GM18511 (cell line): ENCODE results near the gene C22orf39.

Experiments used
- ATAC-seq: cut with Tn5 transposase; IDR thresholded peaks from one replicate; pipeline ENCODE4 v1.9.1; 2021; ENCODE audit warnings: mild to moderate bottlenecking, moderate library complexity; ENCODE audit not compliant: unreplicated experiment

C22orf39 gene

DNA sequence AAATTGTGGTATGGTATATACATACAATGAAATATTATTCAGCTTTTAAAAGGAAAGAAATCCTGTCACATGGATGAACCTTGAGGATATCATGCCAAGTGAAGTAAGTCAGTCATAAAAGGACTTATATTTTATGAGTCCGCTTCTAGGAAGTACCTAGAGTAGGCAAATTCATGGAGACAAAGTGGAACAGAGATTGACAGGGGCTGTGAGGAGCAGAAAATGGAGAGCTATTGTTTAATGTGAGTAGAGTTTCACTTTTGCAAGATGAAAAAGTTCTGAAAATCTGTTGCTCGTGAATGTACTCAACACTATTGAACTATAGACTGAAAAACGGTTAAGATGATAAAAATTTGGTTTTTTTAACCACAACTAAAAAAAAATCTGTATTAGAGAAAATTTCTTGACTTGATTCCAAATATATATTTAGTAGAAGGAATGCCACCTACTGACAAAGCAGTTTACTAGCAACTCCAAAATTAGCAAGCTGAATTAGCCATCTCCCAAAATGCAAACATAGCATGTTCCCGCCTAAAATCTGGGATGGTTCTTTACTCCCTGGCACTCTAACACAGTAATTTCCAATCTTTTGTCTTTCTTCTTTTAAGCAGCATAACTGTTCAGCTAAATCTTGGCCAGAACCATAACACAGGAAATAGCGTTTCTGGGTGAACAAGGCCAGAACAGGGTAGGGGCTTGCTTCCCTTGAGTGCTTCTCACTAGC is 30.0 kb upstream of the C22orf39 start:
- ATAC-seq = no peak

DNA sequence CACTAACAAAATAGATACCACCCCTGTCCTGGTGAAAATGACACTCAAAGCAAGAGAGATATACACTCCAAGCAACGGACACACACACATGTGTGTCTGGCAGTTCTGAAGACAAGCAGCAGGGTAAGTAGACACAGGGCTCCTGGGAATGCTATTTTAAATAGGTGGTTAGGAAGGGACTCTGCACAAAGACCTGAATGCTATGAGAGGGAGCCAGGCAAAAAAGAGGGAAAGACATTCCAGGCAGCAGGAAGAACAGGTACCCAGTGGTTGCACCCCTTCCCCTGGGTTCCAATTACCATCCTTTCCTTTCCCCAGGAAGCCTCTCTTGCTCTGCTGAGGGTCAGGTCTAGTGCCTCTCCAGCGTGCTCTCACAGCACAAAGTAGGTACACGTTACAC is 28.5 kb upstream of the C22orf39 start:
- no peak for ATAC-seq

DNA sequence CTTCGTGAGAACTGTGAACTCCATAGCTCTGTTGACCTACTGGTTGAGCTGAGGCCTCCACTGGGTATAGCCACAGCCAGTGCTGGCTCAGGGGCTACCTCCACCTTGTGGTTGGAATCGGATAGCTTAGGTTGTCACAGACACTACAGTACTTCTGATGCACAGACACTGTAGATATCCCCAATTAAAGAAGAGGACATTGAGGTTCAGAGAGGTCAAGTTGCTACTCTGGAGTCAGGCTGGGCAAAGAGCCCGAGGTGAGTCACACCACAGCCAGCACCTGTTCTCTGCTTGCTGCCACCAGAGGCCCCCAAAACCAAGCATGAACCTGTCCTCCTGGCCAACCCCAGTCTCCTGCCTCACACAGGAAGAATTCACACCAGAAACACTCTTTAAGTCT is 26.1 kb upstream of the C22orf39 start:
- no peak for ATAC-seq

DNA sequence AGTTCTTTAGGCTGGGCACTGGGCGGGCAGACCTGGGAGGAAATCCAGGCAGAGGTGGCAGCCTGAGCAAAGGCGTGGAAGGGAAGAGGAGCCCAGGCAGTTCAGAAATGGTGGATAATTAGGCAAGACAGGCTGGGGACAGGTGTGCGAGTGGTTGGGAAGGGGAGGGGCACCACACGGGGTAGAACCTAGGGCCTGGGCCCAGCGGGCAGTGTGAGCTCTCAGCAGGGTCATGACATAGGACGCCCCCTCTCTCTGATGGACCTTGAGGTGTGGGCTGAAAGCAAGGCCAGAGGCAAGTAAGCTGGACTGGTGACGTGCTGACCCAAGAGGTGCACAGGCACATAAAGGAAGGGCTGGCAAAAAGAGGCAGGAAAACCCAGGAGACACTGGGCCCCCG is 24.7 kb upstream of the C22orf39 start:
- no peak for ATAC-seq

DNA sequence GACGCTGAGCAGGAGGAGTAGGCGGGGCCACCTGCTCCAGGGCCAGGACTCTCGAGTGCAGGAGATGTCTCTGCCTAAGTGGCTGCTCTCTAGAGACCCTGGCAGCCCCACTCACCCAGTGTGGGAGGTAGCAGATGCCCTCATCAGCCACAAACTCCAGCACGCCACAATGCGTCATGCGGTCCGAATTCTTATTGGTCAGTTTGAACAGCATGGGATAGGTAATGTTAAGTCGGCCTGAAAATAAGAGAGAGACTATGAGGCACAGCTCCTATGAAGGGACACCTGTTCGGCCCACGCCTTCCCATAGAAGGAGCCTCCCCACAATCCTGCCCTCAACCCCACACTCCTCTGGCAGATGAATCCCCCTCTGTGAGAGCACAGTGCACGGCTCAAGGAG is 24.1 kb upstream of the C22orf39 start:
- ATAC-seq = no peak

DNA sequence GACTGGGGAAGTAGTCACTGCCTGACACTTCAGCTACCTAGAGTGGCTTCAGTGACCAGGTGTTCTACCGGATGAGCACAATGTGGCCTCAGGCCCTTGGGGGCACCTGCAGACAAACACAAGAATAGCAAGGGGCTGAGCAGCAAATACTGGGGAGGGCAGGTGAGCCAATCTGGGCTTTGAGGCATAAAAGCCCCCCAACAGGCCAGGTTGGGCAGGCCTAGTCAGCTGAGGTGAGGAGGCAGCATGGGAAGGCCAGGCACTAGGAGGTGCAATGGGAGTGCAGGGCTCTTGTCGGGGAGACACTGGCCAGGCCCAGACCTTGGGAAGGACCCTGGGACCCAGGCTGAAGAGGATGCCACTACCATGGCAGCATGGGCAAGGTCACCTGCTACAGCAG is 22.5 kb upstream of the C22orf39 start:
- no peak for ATAC-seq

DNA sequence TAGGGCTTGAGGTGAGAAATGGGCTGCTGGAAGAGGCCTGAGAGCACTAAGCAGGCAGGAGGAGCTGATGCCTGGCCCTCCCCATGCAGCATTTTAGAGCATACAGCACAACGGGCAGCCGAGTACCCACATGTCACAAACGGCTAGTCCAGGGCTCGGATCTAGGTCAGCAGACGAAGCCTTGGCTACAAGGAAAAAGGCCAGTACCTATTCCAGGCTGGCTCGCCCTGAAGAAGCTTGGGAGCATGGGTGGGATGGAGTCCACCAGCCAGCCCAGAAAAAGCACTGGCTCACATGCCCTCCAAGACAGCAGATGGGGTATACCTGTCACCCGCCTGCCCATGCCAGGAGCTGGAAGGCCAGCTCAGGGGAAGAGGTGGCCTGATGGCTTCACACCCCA is 21.9 kb upstream of the C22orf39 start:
- ATAC-seq = no peak

DNA sequence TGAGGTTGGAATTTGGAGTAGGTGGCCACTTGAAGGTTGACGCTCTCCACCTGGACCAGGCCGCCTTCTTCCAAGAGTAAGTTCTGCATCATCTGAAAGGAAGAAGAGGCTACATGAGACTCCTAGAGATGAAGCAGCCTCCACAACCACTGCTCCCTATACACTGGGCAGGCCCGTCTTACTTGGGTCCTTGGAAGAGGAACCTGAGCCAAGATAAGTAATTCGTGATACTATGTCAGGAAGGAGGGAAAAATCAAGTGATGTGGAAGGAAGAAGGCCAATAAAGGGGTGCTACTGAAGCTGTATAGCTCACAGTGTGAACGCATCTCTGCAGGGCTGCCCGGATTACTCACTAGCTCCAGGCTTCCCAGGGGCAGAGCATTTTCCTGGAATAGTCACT is 20.4 kb upstream of the C22orf39 start:
- ATAC-seq = no peak

DNA sequence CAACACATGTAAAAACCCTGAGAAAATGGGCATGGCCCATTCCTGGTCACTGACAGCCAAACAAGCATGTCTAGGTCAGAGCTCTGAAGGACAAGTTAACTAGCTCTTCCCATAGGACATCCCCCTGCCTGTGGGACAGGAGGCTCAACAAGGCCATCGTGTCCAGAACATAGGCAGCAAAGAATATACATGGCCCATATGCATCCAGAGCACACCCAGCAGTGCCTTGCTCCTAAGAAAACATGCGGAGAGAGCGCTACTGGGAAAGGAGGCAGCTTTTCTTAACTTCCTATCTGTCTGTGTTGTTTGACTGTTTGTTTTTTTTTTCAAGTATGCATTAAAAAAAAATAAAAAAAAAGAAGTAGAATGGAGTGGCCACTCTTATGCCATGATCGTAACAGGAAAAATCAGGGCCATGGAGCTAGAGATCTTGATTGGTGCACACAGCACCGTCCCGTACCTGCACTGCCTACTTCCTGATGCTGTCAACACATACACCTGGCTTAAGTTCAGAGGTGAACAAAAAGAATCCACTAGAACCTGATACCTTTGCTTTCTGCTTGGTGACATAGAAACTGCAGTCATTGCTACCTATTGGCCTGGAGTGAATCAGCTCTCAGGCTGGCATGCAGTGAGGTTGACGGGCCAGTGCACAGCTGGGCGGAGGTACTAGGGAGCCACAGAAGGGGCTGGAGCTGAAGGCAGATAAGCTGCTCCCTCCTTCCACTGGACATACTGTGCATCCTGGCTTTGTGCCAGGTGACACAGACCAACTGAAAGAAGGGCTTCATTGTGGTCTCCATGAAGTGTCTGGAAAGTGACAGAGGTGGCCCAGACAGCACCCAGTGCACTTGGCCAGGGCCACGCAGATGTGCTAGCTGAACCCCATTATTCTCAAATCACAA is 19.6 kb upstream of the C22orf39 start:
- no peak for ATAC-seq

DNA sequence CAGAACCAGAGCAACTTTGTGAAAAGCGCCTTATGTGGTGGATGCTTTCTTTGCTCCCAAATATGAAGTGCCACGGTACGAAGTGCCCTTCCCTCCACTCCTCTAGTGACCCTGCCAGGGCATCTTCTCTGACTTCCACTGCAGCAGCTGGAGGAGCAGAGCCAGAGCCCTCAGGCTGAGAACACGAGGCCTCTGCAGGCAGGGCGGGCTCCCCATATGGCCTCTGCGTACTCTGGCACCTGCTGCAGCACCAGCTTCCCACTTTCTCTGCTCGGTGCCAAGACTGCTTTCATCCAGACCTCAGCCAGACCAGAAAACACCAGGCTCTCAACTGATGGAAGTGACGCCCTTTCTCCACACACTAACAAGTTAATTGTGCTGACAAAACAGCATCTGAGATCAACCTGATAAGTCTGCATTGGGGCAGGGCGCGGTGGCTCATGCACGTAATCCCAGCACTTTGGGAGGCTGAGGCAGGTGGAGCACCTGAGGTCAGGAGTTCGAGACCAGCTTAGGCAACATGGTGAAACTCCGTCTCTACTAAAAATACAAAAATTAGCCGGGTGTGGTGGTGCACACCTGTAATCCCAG is 18.7 kb upstream of the C22orf39 start:
- ATAC-seq = no peak

DNA sequence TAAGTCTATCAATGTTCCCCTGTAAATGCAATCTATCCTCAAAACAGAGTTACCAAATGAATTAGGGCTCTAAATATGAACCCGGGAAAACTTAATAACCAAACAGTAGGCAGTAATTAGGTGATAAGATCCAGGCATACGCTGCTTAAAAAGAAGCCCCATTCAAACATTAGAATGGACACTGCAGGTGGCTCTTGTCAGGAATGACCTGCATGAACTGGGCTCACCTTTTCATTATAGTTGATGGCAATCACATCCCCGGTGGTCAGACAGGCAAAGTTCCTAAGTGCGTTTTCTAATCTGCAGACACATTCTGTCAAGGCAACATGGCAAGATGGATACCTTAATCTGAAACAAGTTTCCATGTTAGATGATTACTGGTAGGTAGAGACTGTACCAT is 17.5 kb upstream of the C22orf39 start:
- no peak for ATAC-seq

DNA sequence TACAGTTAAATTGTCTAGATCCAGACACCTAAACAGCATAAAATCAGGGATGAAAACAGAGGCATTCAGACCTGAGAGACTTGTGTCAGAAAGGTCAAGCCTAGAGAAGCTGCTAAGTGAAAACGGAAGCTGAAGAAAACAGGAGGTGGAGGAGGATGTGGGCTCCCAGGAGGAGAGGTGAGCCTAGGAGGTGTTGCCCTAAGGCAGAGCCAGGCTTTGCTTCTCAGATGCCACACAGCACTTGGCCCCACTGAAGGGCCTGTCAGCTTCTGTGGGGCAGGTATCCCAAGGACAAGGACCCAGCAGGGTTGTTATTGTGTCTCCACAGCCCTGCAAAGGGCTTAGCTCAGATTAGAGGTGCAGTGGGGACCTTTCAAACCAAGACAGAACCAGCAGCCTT is 17.0 kb upstream of the C22orf39 start:
- no peak for ATAC-seq

DNA sequence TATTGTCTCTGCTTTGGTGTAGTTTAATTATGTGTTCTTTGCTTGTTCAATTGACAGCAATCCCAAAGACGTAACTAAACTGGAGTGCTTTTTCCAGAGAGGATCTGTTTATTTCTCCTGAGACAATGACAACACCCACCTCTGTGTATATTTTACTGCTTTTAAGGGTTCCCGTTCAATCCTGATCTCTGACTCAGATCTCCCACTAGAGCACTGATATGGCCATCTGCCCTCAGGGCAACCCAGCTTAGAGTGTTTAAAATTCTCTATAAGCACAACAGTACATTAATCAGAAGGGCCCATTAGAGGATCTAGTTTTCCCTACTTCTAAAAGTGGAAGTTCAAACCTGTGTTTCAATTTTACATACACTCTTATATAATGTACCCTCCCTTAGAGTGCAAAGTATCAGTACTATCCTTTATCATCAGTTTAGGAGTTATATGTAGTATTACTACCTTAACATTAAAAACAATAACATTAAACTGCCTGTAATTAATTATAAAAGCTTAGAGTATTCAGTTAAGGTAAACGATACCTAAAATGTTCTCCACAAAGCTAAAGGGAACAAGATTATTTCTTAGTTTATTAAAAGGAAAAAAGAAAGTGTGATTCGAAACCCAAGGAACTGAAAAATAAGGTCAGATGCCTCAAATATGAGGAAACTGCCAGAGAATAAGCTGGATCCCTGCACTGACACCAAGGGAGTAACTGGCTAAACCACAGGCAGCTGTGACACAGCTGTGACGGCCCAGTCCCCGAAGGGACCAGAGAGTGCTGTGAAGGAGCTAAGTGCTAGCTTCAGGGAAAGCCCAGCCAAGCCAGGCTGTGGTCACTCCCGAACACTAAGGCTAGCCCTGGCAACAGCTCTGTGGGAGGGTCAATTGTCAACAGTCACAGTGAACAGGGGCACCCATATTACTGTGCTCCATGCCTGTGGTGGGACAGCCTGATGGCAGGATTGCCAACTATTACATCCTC is 16.3 kb upstream of the C22orf39 start:
- ATAC-seq = no peak

DNA sequence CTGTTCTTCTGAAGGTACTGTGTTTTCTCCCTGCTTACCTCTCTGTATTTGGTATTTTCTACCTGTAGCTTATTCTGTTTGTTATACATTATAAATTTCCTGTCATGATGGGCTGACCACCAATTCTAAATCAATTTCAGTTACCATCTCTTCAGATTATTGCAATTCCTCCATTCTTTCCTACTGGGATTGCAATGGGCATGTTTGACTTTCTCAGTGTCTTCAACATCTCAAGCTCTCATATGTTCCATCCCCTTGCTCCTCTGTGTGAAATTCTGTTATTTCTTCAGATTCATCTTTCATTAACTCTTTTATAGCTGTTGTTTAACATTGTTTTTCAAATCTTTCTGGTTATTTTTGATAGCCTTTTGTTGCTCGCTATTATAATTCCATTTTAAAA is 15.5 kb upstream of the C22orf39 start:
- no peak for ATAC-seq

DNA sequence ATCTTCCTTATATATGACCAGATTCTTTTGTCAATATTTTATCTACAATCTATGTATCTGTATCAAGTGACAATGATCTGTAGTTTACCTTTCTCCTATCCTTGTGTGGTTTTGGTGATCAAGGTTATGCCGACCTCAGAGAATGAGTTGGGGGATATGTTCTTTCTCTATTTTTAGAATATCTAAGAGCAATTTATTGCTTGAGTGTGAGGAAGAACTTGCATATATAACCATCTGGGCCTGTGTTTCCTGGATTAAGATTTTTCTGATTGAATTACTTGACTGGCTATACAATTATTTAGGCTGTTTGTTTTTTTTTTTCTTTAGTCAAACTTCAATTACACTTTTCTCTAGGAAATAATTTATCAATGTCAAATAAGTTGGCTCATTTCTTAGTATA is 14.0 kb upstream of the C22orf39 start:
- ATAC-seq = no peak

DNA sequence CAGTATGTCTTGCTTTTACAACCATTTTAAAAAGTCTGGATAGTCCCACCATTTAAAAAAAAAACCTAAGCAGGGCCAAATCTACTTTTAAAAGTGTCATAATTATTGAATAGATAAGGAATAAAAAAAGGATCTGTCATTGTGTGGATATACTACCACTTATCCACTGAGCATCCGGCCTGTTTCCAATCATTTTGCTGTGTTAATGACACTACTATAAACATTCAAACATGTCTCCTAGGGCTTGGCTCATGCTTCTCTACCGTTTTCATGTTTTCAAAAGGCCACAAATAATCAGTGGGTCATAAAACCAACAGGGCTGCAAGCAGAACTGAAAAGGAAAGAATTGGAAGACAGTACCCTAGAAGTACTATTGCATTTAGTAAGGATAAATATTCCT is 12.5 kb upstream of the C22orf39 start:
- no peak for ATAC-seq

DNA sequence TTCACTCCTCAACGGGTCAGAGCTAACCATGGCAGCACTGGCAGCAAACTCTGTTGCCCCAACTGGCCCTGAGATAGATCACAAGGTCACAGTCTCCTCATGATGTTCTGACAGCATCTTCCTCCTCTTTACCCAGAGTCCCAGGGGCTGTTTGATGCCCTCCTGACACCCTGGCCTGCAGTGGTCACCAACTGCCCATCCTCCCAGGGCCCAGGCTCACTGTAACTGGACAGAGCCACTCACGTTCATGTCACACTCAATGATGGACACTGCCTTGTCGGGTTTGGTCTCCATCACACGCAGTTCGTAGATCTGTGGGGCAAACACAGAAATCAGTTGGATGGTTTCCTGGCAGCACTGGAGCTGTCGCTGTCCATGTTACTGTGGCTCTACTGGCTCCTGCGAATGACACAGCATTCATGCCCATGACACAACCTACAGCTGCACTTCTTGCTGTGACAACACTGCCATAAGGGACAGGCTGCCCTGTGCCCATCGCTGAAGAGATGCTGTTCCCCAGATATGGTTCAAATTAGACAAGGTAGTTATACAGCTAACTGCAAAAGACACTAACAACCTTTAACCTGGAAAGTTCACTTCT is 10.4 kb upstream of the C22orf39 start:
- ATAC-seq = no peak

DNA sequence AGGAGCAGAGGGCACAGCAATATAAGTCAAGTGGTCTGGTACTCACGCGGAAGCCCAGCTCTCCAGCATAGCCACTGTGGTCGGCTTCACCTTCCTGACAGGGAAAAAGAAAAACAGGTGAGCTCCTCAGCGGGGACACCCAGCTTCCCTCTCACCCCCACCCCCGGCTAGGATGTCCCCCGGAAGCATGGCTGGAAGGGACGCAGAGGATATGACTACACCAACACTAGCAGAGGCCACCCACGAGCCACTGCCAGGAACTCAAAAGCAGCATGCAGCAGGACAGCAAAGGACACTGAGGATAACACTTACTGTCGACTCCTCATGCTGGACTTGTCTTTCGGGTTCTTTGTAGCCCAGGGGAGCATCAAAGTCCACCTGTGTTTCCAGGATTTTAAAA is 9.0 kb upstream of the C22orf39 start:
- no peak for ATAC-seq

DNA sequence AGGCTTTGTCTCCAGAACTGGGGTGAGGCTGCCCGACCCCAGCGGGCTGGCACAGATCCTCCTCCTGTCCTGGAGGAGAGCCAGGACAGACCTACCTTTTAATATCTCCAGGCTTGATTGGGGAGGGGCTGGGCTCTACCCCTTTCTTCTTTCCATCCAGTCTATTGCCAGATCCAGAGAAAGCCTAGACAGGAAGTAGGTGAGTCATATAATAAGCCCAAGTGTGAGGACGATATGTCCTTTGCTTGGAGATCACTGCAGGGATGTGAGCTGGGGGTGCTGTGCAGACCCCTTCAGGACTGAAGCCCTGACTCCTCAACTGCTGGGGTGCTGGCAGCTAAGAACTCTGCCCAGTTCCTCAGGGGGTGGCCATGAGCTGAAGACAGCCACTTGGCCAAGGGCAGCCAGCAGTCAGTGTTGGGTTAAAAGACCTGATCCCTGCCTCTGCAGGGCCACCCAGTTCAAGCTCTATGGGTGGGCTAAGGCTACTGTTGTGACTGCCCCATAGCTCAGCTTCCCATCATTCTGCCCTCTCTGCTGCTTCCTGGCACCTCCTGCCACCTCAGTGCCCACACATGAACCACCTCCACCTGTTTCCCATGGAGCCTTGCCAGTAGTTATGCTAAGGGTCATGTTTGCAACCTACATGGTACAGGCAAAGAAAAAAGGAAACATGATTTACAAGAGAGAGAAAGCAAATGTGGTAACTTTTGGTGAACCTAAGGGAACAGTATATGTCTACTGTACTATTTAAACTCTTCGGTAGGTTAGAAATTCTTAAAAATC is 8.3 kb upstream of the C22orf39 start:
- ATAC-seq = no peak

DNA sequence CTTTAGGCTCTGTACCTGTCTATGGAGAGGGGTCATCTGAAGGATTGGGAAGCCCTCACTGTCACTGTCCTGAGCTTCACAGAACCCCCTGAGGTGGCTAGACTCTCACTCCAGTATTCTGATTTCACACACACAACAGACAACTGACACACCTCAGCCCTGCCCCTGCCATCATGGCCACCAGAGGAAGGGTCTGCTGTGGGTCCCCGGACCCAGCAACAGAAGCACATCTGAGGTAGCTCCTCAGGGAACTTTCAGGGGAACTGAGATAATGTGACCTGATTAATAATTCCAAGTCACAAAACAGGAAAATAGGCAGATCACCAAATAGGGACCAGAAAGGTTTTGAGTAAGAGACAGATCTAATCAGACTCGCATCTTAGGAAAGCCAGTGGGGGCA is 7.5 kb upstream of the C22orf39 start:
- ATAC-seq = no peak
